GM10248 (cell line): ENCODE results near the gene APOD.

ENCODE experiments used
- CTCF ChIA-PET: fragments of 300-600 bp; sonication (Branson Sonifier 250); formaldehyde crosslinking; extraction: SDS; loops from one replicate; lab custom pipeline; 2021; ENCODE audit warnings: antibody characterized with exemption; lab: Yijun Ruan, JAX
- POLR2A ChIA-PET: fragments of 350-650 bp; sonication (Branson Sonifier 250); formaldehyde crosslinking; extraction: SDS; loops from one replicate; lab custom pipeline; 2020; ENCODE audit warnings: antibody characterized with exemption; lab: Yijun Ruan, JAX
- DNase-seq: peaks from one replicate; pipeline ENCODE4 v3.0.0; 2012; ENCODE audit errors: extremely low spot score
- CTCF ChIP-seq: IDR thresholded peaks from 2 replicates; pipeline ENCODE4 v1.5.1; 2012; ENCODE audit warnings: mild to moderate bottlenecking, low read depth; ENCODE audit errors: extremely low read depth, missing control alignments, control extremely low read depth

Gene APOD

GRCh38 chr3:195570344-195570743 lies 13.4 kb downstream of the APOD start:
- no peak for DNase-seq
- ChIA-PET POLR2A (no interaction called here), CTCF (interaction anchor here (0.6 to 2.1 kb wide), 2 partner anchors 18 to 280 kb away, joined by 3 to 7 read pairs; no protein-coding TSS in a partner anchor)
- TF ChIP-seq CTCF = no peak

- ChIA-PET POLR2A (no interaction called here), CTCF (interaction anchor here (1.8 kb wide), 1 partner anchor 14 kb away, joined by 5 read pairs; the partner anchor contains the start of gene APOD)
- no peak for DNase-seq
- TF ChIP-seq CTCF = no peak
Measured at GRCh38 chr3:195568630-195569029, 15.1 kb downstream of the APOD start.

- TF ChIP-seq CTCF = no peak
- CTCF ChIA-PET = interaction anchor here (1.4 to 3.0 kb wide), 5 partner anchors 8 to 284 kb away, joined by 3 to 10 read pairs (median 5); partner anchors contain the start of gene APOD
- POLR2A ChIA-PET = no interaction called here
- DNase-seq = no peak
Measured at GRCh38 chr3:195566797-195567196, 16.9 kb downstream of the APOD start.

- no peak for DNase-seq
- POLR2A ChIA-PET = no interaction called here
- TF ChIP-seq CTCF = no peak
- CTCF ChIA-PET = interaction anchor here (1.4 to 3.0 kb wide), 4 partner anchors 7 to 285 kb away, joined by 3 to 10 read pairs (median 6); no protein-coding TSS in a partner anchor
Measured at GRCh38 chr3:195565716-195566115, 18.0 kb downstream of the APOD start.

- ChIA-PET POLR2A (no interaction called here), CTCF (interaction anchor here (0.7 to 2.0 kb wide), 3 partner anchors 10 to 292 kb away, joined by 4 to 5 read pairs (median 4); partner anchors contain the start of gene XXYLT1)
- no peak for DNase-seq
- no peak for TF ChIP-seq CTCF
Measured at GRCh38 chr3:195563317-195563716, 20.4 kb downstream of the APOD start.

GRCh38 chr3:195559723-195560409 lies 23.9 kb downstream of the APOD start:
- no peak for TF ChIP-seq CTCF
- POLR2A ChIA-PET = no interaction called here
- CTCF ChIA-PET = interaction anchor here (0.8 to 1.3 kb wide), 4 partner anchors 9 to 295 kb away, joined by 3 to 5 read pairs (median 4); partner anchors contain the start of gene APOD
- DNase-seq = no peak
